Activated T-cell treated with anti-CD3 and anti-CD28 coated beads, Interleukin-2, amount 50 U/mL, for 4 hours (primary cell): ENCODE measurements around the gene IL3. TPM values are rescaled to one million over a fixed set of nuclear protein-coding genes. Genes with fewer than 3 reads are reported as not detected.

Source experiments
- ATAC-seq, 2 donors: fragments of 200-7000 bp; cut with Tn5 transposase; one replicate each; pipeline ENCODE4 v1.10.0; 2021
- DNase-seq: peaks from one replicate; pipeline ENCODE4 v3.0.0-alpha.2; 2020
- H3K27me3 Mint-ChIP-seq: one replicate; pipeline ENCODE4 v1.8.0; 2021; ENCODE audit warnings: low read depth, mixed read lengths
- H3K36me3 Mint-ChIP-seq: one replicate; pipeline ENCODE4 v1.8.0; 2022; ENCODE audit warnings: mixed read lengths; ENCODE audit not compliant: insufficient read depth
- H3K4me1 Mint-ChIP-seq: one replicate; pipeline ENCODE4 v1.8.0; 2021; ENCODE audit warnings: low read depth, mixed read lengths
- H3K4me3 Mint-ChIP-seq: one replicate; pipeline ENCODE4 v1.8.0; 2021; ENCODE audit warnings: mild to moderate bottlenecking, moderate library complexity, mixed read lengths
- H3K9me3 Mint-ChIP-seq: one replicate; pipeline ENCODE4 v1.8.0; 2021; ENCODE audit warnings: mixed read lengths
- total RNA-seq, 3 donors: library from RNA; stranded (reverse); gene quantifications; one replicate each; pipeline ENCODE4 v1.2.1, GENCODE V29; 2021

The IL3 gene
- total RNA-seq, 3 donors from 2014 or later = 94.6 to 152 (median 138) TPM

DNA sequence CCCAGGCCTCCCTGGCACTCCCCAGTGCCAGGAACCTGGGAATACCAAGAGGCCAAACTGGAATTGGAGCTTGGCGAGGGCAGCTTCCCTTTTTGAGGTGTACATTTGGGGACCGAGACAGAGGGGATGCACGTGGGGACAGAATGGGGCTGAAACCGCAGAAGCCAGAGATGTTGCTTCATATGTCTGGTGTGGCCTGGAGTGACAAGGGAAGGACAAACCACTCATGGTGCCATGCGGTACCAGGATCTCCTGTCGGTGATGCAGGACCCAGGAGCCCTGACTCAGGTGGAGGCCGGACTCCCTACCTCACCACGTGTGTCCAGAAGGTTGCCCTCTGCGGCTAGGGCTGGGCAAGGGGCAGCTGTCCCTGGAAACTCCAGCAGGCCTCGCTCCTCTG, 9.1 kb downstream of the IL3 start:
- no peaks in the 10 kb centered on the region for H3K27me3 Mint-ChIP-seq
- H3K36me3 Mint-ChIP-seq = no peaks in the 10 kb centered on the region
- H3K4me3 Mint-ChIP-seq = no peak overlapping the region
- peaks cover 38% of the 10 kb centered on the region for H3K4me1 Mint-ChIP-seq
- DNase-seq = no peak
- H3K9me3 Mint-ChIP-seq = no peaks in the 10 kb centered on the region
- ATAC-seq = no peak

GRCh38 chr5:132069994-132070393, 9.5 kb downstream of the IL3 start:
- H3K27me3 Mint-ChIP-seq = no peaks in the 10 kb centered on the region
- H3K9me3 Mint-ChIP-seq = no peaks in the 10 kb centered on the region
- H3K4me3 Mint-ChIP-seq = no peak overlapping the region
- no peak for DNase-seq
- H3K4me1 Mint-ChIP-seq = peaks cover 36% of the 10 kb centered on the region
- H3K36me3 Mint-ChIP-seq = no peaks in the 10 kb centered on the region
- ATAC-seq = no peak

- Mint-ChIP-seq H3K4me1 (peaks cover 34% of the 10 kb centered on the region), H3K36me3 (no peaks in the 10 kb centered on the region), H3K4me3 (no peak overlapping the region), H3K27me3 (no peaks in the 10 kb centered on the region), H3K9me3 (no peaks in the 10 kb centered on the region)
- DNase-seq (peak; percentile 38), ATAC-seq (peak; percentile 51 to 60)
These were observed 10.2 kb downstream of the IL3 start for GRCh38 chr5:132070460-132071337.

- peaks cover 35% of the 10 kb centered on the region for H3K4me1 Mint-ChIP-seq
- no peaks in the 10 kb centered on the region for H3K27me3 Mint-ChIP-seq
- no peak overlapping the region for H3K4me3 Mint-ChIP-seq
- no peak for DNase-seq
- no peaks in the 10 kb centered on the region for H3K9me3 Mint-ChIP-seq
- ATAC-seq = no peak
- no peaks in the 10 kb centered on the region for H3K36me3 Mint-ChIP-seq
These were observed 10.9 kb downstream of the IL3 start for GRCh38 chr5:132071338-132071707.

DNA sequence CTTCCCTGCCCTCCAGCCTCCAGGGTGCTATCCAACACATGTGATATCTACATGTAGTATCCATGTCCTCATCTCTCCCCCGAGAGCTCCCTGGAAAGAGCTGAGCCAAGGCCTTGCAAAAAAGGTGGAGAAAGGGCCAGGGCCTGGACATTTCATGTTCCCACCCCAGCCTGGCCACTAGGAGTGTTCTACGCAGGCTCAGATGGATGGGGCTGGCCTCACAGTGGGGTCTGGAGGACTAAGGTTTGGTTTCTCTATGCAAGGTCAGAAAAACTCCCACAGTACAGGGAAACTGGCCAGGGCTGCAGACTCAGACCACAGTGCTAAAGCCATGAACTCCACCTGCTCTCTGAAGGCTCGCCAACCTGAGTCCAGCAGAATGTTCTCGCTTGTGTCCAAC, 11.6 kb downstream of the IL3 start:
- no peaks in the 10 kb centered on the region for H3K27me3 Mint-ChIP-seq

DNA sequence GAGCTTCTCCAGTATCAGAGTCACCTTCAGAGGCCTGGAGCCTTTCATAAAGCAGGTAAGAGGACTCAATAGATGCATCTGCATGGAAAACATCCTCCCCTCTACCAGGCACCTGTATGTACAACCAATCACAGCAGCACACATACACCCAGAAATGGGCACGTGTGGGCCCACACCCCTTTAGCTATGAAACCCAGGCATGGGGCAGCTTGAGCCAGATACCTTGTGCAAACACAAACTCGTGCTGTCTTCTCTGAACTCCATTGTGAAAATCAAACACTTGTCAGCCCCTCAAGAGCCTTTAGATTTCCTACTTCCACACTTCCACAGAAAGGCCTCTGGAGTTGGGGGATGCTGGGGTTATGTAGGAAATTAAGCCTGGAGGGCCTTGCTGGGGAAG, 12.1 kb downstream of the IL3 start:
- Mint-ChIP-seq H3K4me3 (no peak overlapping the region), H3K4me1 (peaks cover 44% of the 10 kb centered on the region)
- no peak for ATAC-seq

More for the DNA sequence above, 11.6 kb downstream of the IL3 start:
- H3K4me3 Mint-ChIP-seq = no peak overlapping the region
- ATAC-seq = no peak
- DNase-seq = no peak
- no peaks in the 10 kb centered on the region for H3K36me3 Mint-ChIP-seq
- H3K9me3 Mint-ChIP-seq = no peaks in the 10 kb centered on the region
- peaks cover 39% of the 10 kb centered on the region for H3K4me1 Mint-ChIP-seq

GRCh38 chr5:132073231-132074013, 13.0 kb downstream of the IL3 start, which contains the start of gene CSF2:
Gene CSF2, plus strand, starts transcription at chr5:132073789. Its CDS starts 35 bp downstream, at chr5:132073824.
- H3K36me3 Mint-ChIP-seq = no peaks in the 10 kb centered on the region
- peaks cover 45% of the 10 kb centered on the region for H3K4me1 Mint-ChIP-seq
- peak within 1 kb of the TSS; percentile 70 for H3K4me3 Mint-ChIP-seq
- H3K27me3 Mint-ChIP-seq = no peaks in the 10 kb centered on the region
- DNase-seq (no peak), ATAC-seq (peak; percentile 10 to 23)
- H3K9me3 Mint-ChIP-seq = no peaks in the 10 kb centered on the region

More for the DNA sequence above, 12.1 kb downstream of the IL3 start:
- Mint-ChIP-seq H3K27me3 (no peaks in the 10 kb centered on the region), H3K36me3 (no peaks in the 10 kb centered on the region), H3K9me3 (no peaks in the 10 kb centered on the region)
- no peak for DNase-seq

- H3K4me1 Mint-ChIP-seq = peaks cover 45% of the 10 kb centered on the region
- no peak for ATAC-seq
- H3K36me3 Mint-ChIP-seq = no peaks in the 10 kb centered on the region
- no peaks in the 10 kb centered on the region for H3K9me3 Mint-ChIP-seq
- no peak for DNase-seq
- no peaks in the 10 kb centered on the region for H3K27me3 Mint-ChIP-seq
- H3K4me3 Mint-ChIP-seq = peak overlapping the region; percentile 70
These were observed 13.8 kb downstream of the IL3 start for GRCh38 chr5:132074091-132074771.

- Mint-ChIP-seq H3K27me3 (no peaks in the 10 kb centered on the region), H3K4me3 (peak overlapping the region; percentile 70), H3K9me3 (no peaks in the 10 kb centered on the region), H3K36me3 (no peaks in the 10 kb centered on the region), H3K4me1 (peaks cover 45% of the 10 kb centered on the region)
- ATAC-seq = peak in 1 of 2 donors; percentile 19
- DNase-seq = no peak
These were observed 14.6 kb downstream of the IL3 start for GRCh38 chr5:132074772-132075718.

DNA sequence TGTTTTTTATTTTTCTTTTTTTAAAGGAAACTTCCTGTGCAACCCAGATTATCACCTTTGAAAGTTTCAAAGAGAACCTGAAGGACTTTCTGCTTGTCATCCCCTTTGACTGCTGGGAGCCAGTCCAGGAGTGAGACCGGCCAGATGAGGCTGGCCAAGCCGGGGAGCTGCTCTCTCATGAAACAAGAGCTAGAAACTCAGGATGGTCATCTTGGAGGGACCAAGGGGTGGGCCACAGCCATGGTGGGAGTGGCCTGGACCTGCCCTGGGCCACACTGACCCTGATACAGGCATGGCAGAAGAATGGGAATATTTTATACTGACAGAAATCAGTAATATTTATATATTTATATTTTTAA, 15.2 kb downstream of the IL3 start:
- Mint-ChIP-seq H3K27me3 (no peaks in the 10 kb centered on the region), H3K9me3 (no peaks in the 10 kb centered on the region), H3K4me1 (peaks cover 42% of the 10 kb centered on the region), H3K36me3 (no peaks in the 10 kb centered on the region), H3K4me3 (peak overlapping the region; percentile 70)
- ATAC-seq = no peak
- DNase-seq = no peak

GRCh38 chr5:132076202-132076830, 15.9 kb downstream of the IL3 start:
- ATAC-seq = no peak

GRCh38 chr5:132076983-132077382, 16.5 kb downstream of the IL3 start:
- DNase-seq (no peak), ATAC-seq (no peak)
- H3K9me3 Mint-ChIP-seq = no peaks in the 10 kb centered on the region
- H3K4me3 Mint-ChIP-seq = peak overlapping the region; percentile 55
- H3K27me3 Mint-ChIP-seq = no peaks in the 10 kb centered on the region
- H3K4me1 Mint-ChIP-seq = peaks cover 36% of the 10 kb centered on the region
- no peaks in the 10 kb centered on the region for H3K36me3 Mint-ChIP-seq

More at GRCh38 chr5:132076202-132076830, 15.9 kb downstream of the IL3 start:
- Mint-ChIP-seq H3K4me3 (peak overlapping the region; percentile 31), H3K9me3 (no peaks in the 10 kb centered on the region), H3K4me1 (peaks cover 36% of the 10 kb centered on the region), H3K27me3 (no peaks in the 10 kb centered on the region), H3K36me3 (no peaks in the 10 kb centered on the region)
- DNase-seq = no peak

DNA sequence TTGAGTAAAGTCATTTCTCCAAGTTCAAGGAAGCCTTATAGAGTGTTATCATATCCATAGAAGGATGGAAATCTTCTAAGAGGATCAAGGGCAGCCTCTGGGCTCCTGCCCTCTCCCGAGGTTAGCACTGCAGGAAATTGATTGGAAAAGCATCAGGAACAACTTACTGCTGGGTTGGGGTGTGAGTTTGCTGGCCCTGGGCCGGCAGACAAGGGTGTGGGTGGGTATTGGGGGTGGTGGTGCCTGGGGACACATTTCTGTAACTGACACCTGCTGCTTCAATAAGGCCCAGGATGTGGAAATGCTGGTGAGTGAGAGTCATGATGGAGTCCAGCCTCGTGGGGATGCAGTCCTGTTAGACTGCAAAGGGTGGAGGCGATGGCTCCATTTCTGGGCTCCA, 18.6 kb downstream of the IL3 start:
- peaks cover 41% of the 10 kb centered on the region for H3K4me1 Mint-ChIP-seq
- H3K36me3 Mint-ChIP-seq = no peaks in the 10 kb centered on the region
- H3K27me3 Mint-ChIP-seq = no peaks in the 10 kb centered on the region
- ATAC-seq (no peak), DNase-seq (no peak)
- no peak overlapping the region for H3K4me3 Mint-ChIP-seq
- no peaks in the 10 kb centered on the region for H3K9me3 Mint-ChIP-seq
